HFFc6 (cell line): ENCODE measurements around the gene FAM20B. TPM values are rescaled to one million over a fixed set of nuclear protein-coding genes. Genes with fewer than 3 reads are reported as not detected.

Experiments used
- DNase-seq: peaks from one replicate; pipeline ENCODE4 v3.0.0-alpha.2; 2018
- H3K27ac Mint-ChIP-seq: 2 replicates; pipeline ENCODE4 v1.8.0; 2020; ENCODE audit warnings: mild to moderate bottlenecking, mixed read lengths
- H3K27me3 Mint-ChIP-seq: 2 replicates; pipeline ENCODE4 v1.8.0; 2021; ENCODE audit warnings: mild to moderate bottlenecking, moderate library complexity, mixed read lengths; ENCODE audit not compliant: insufficient read depth
- H3K36me3 Mint-ChIP-seq: 2 replicates; pipeline ENCODE4 v1.8.0; 2021; ENCODE audit warnings: low read depth, mixed read lengths
- H3K4me1 Mint-ChIP-seq: 2 replicates; pipeline ENCODE4 v1.8.0; 2020; ENCODE audit warnings: low read depth, mixed read lengths
- H3K4me3 Mint-ChIP-seq: 2 replicates; pipeline ENCODE4 v1.8.0; 2020; ENCODE audit warnings: mild to moderate bottlenecking, moderate library complexity, mixed read lengths
- H3K9me3 Mint-ChIP-seq: 2 replicates; pipeline ENCODE4 v1.8.0; 2020; ENCODE audit warnings: mild to moderate bottlenecking, mixed read lengths
- total RNA-seq, 6 experiments: library from RNA; stranded (reverse); fragmentation: NEBNext Ultra II Directional; extraction: Animal tissue kit (Norgen Biotek cat#: 25700); gene quantifications; 2 replicates in 1 of 6; 3 replicates in 5 of 6; pipeline ENCODE4 v1.2.3, GENCODE V29; 2021
- TF ChIP-seq, protein P1 (sequence below): fragments of 200-600 bp; sonication (generic); IDR thresholded peaks from 2 replicates; pipeline ENCODE4 v1.5.0; 2021; ENCODE audit warnings: antibody characterized with exemption, mild to moderate bottlenecking

FAM20B gene
- total RNA-seq, 6 experiments from 2014 or later, result 58.4 to 65.7 (median 61.5) TPM

DNA sequence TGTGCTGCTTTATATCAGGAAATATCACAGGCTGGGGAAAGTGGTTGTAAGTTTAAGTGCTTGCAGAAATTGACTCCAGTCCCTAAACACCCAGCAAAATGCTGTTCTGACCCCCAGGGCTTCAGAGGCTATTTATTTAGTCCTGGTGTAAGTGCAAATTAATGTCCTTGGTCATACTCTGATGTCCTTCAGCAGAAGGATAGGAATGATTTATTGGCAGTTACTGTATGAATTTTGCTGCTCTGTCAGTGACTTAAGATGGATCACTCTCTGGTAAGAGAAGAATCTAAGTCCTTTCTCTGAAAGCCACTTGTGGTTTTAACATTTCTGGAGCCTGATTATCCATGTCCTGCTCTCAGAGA lies 21.9 kb downstream of the FAM20B start:
- DNase-seq, result no peak
- Mint-ChIP-seq H3K27me3 (peaks cover 1% of the 10 kb centered on the region; the same call in 1 of the 2 replicates), H3K27ac (no peak overlapping the region), H3K4me3 (peak overlapping the region; percentile 0; the same call in 1 of the 2 replicates), H3K36me3 (peaks cover 10% of the 10 kb centered on the region), H3K9me3 (no peaks in the 10 kb centered on the region), H3K4me1 (peaks cover 28% of the 10 kb centered on the region)
- TF ChIP-seq, protein P1, sequence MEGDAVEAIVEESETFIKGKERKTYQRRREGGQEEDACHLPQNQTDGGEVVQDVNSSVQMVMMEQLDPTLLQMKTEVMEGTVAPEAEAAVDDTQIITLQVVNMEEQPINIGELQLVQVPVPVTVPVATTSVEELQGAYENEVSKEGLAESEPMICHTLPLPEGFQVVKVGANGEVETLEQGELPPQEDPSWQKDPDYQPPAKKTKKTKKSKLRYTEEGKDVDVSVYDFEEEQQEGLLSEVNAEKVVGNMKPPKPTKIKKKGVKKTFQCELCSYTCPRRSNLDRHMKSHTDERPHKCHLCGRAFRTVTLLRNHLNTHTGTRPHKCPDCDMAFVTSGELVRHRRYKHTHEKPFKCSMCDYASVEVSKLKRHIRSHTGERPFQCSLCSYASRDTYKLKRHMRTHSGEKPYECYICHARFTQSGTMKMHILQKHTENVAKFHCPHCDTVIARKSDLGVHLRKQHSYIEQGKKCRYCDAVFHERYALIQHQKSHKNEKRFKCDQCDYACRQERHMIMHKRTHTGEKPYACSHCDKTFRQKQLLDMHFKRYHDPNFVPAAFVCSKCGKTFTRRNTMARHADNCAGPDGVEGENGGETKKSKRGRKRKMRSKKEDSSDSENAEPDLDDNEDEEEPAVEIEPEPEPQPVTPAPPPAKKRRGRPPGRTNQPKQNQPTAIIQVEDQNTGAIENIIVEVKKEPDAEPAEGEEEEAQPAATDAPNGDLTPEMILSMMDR, result no peak

- TF ChIP-seq, protein P1, result no peak
- Mint-ChIP-seq H3K27me3 (peaks cover 1% of the 10 kb centered on the region; the same call in 1 of the 2 replicates), H3K27ac (no peak overlapping the region), H3K4me3 (no peak overlapping the region), H3K9me3 (no peaks in the 10 kb centered on the region), H3K36me3 (peaks cover 7% of the 10 kb centered on the region), H3K4me1 (peaks cover 24% of the 10 kb centered on the region)
- DNase-seq, result no peak
These were observed 22.8 kb downstream of the FAM20B start for GRCh38 chr1:179048339-179049124.

GRCh38 chr1:179052776-179053175 lies 27.1 kb downstream of the FAM20B start:
- Mint-ChIP-seq H3K27ac (no peak overlapping the region), H3K9me3 (no peaks in the 10 kb centered on the region), H3K27me3 (peaks cover 1% of the 10 kb centered on the region; the same call in 1 of the 2 replicates), H3K4me3 (no peak overlapping the region), H3K4me1 (peaks cover 29% of the 10 kb centered on the region), H3K36me3 (peaks cover 27% of the 10 kb centered on the region)
- TF ChIP-seq, protein P1, result no peak
- no peak for DNase-seq

DNA sequence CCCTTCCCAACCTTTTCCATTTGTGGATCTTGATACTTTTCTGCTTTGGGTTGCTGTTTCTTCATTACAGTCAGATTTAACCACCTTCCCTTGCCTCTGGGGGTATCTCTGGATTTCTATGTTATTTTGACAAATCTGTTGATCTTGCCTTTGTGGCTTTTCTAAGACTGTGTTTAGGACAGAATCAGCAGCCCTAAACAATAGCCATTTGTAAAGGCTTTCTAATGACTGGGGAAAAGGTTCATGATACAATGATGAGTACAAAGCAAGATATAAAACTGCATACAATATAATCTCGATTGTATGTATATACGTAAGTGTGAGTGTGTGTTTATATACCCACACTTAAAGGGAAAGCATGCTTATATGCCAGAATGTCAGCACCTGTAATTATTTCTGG lies 27.8 kb downstream of the FAM20B start:
- TF ChIP-seq, protein P1, result no peak
- Mint-ChIP-seq H3K27me3 (no peaks in the 10 kb centered on the region), H3K4me3 (no peak overlapping the region), H3K36me3 (peaks cover 27% of the 10 kb centered on the region), H3K27ac (no peak overlapping the region), H3K4me1 (peaks cover 32% of the 10 kb centered on the region), H3K9me3 (no peaks in the 10 kb centered on the region)
- no peak for DNase-seq

GRCh38 chr1:179055937-179056336 lies 30.2 kb downstream of the FAM20B start:
- no peak for DNase-seq
- Mint-ChIP-seq H3K4me3 (no peak overlapping the region), H3K36me3 (peaks cover 32% of the 10 kb centered on the region), H3K27ac (no peak overlapping the region), H3K9me3 (no peaks in the 10 kb centered on the region), H3K4me1 (peaks cover 51% of the 10 kb centered on the region), H3K27me3 (no peaks in the 10 kb centered on the region)
- TF ChIP-seq, protein P1, result no peak
